GM21423 (cell line): ENCODE data around the gene RAB29.

Source experiments
- ATAC-seq: cut with Tn5 transposase; IDR thresholded peaks from one replicate; pipeline ENCODE4 v1.9.1; 2021; ENCODE audit warnings: mild to moderate bottlenecking, moderate library complexity; ENCODE audit not compliant: unreplicated experiment

Gene RAB29

DNA sequence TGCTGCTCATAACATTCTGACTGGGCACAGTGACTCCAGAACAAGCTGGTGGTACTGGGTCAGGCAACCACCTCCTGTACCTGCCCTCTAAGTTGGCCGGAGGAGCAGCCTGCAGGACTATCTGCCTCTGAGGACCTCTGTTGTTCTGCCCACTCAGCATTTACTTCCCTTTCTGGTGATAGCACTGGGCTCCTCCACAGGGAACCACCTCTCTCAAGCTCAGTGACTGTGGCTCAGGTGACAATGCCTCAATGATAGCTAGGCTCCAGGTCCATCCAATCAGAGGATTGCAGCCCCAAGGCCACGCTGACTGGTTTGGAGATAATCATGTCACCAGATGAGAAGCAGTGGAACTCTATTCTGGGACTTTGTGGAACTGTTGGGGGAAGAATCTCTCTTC is 21.9 kb upstream of the RAB29 start:
- no peak for ATAC-seq

GRCh38 chr1:205794011-205794730 is 18.9 kb upstream of the RAB29 start:
- ATAC-seq: peak; percentile 49

- ATAC-seq: no peak
Observed at GRCh38 chr1:205792961-205793673, 17.8 kb upstream of the RAB29 start.

DNA sequence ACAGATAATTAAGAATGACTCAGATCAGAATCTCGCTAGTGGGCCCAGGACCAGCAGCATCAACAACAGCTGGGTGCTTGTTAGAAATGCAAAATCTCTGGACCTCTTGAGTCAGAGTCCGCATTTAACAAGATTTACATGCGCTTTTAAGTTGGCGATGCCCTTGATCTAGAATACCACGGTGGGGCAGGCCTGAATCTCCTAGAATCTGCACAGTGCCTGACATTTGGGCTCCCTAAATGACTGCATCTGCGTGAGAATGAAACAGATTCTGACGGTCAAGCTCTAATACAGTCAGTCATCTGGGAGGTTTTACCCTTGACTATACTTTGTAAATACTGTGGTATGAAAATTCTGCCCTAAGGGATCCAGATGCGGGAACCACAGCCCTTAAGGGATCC is 17.2 kb upstream of the RAB29 start:
- ATAC-seq: no peak

- ATAC-seq: peak; percentile 54
Observed at GRCh38 chr1:205791568-205792180, 16.4 kb upstream of the RAB29 start.

- no peak for ATAC-seq
Observed at GRCh38 chr1:205787287-205787916, 12.1 kb upstream of the RAB29 start.

- ATAC-seq: no peak
Observed at GRCh38 chr1:205786601-205787000, 11.3 kb upstream of the RAB29 start.

- ATAC-seq: no peak
Observed at GRCh38 chr1:205785446-205785845, 10.2 kb upstream of the RAB29 start.

- ATAC-seq: no peak
Observed at GRCh38 chr1:205783904-205784303, 8.6 kb upstream of the RAB29 start.

DNA sequence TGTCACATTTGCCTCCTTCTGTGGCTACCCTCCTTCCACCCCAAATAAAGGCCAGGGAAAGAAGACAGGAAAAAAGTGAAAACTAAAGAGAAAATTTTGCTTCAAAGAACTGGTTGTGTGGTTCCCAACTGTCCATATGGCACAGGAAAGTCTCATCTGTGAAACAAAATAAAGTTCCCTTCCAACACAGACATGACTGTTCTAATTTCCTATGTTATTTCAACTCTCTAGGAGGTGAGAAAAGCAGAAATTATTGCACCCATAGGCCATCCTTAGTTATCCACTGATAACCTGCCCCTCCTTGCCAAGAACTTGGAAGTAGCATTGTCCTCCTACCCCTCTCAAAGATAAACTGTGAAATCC is 8.1 kb upstream of the RAB29 start:
- ATAC-seq: no peak

DNA sequence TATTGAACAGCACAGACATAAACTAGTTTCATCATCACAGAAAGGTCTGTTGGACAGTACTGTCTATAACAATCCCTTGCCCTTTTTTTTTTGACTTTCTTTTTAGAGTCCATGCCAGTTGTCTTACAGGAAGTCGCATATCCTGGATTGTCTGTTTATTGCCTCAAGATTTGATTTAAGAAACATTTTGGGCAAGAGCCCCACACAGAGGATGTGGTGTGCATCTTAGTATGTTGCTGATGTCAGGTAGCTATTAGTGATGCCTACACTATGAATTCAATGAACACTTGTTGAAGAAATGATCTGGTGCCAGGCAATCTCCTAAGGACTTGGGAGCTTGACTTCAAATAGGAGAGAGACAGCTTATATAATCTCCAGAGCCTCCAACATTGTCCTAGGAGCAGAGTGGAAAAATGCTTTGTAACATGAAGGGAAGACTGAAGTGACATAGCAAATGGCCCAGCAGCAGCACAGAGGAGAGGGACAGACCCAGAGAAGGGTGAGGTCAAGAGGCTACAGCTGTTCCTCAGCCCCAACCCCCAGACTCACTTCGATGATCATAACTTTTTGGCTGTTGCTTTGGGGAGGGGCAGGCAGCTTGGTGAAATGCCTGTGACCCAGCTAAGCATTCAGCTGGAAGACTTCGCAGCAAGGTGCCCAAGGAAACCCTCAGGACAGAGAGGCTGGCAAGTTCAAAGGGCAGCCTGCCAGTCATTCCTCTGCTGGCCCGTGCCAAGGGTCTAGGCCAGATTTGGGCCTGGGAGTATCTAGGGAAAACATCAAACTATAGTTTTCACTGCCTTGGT is 7.5 kb upstream of the RAB29 start:
- ATAC-seq: no peak

DNA sequence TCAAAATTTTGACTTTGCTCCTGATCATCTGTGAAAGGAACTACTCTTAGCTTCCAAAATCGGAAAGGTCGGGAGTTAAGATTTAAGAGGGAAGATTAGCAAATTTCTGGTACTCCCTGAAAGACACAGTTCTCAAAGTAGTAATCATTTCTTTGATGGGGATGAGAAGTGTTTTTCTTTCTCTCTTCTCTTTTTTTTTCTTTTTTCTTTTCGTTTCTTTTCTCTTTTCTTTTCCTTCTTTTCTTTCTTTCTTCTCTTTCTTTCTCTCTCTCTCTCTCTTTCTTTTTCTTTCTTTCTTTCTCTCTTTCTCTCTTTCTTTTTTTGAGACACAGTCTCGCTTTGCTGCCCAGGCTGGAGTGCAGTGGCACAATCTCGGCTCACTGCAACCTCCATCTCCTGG is 5.1 kb upstream of the RAB29 start:
- no peak for ATAC-seq

- no peak for ATAC-seq
Observed at GRCh38 chr1:205777994-205778393, 2.7 kb upstream of the RAB29 start.

- ATAC-seq: no peak
Observed at GRCh38 chr1:205775717-205776056, 405 bp upstream of the RAB29 start.

- ATAC-seq: no peak
Observed at GRCh38 chr1:205774198-205775014, 876 bp downstream of the RAB29 start.

- peak; percentile 27 for ATAC-seq
Observed at GRCh38 chr1:205772607-205773032, 2.7 kb downstream of the RAB29 start.

GRCh38 chr1:205770618-205771017 is 4.7 kb downstream of the RAB29 start:
- no peak for ATAC-seq

DNA sequence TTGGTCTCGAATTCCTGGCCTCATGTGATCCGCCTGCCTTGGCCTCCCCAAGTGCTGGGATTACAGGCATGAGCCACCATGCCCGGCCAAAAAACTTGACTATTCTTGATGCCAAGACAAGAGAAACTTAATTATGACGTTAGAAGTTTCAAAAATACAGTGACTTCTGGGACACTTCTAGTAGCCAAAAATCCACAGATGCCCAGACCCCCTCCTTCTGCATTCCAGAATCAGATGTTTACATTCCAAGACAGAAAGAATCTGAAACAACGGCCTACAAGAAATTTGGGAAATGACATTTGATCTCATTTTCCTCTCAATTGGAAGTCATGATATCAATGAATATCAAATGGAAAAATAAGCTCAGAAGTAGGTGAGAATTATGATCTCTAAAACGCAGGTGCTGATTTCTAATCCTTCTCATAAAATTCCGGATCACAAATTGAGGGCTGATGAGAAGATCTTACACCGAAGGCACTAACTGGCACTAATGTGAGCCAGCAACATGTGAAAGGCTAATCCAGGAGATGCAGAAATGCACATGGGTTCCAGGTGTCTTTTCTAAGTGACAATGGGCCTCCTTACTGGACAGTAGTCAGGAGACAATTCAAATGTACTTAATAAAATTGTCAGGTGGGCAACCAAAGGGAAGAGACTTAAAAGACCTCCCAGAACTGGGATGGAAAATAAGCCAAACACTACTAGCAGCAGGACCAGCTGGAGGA is 5.5 kb downstream of the RAB29 start:
- no peak for ATAC-seq

- no peak for ATAC-seq
Observed at GRCh38 chr1:205767248-205767647, 8.0 kb downstream of the RAB29 start.
